Measurements from ENCODE around the gene CEP350. TPM values are rescaled to one million over a fixed set of nuclear protein-coding genes. Genes with fewer than 3 reads are reported as not detected.
"Not testable (repeated sequence)": the region's sequence is repeated elsewhere in the genome, so short reads cannot be mapped to it uniquely, and the experiment has no call there.

The CEP350 gene
- total and polyA plus RNA-seq, 2 donors from 2014 or later, result 2.8 to 46.5 TPM

DNA sequence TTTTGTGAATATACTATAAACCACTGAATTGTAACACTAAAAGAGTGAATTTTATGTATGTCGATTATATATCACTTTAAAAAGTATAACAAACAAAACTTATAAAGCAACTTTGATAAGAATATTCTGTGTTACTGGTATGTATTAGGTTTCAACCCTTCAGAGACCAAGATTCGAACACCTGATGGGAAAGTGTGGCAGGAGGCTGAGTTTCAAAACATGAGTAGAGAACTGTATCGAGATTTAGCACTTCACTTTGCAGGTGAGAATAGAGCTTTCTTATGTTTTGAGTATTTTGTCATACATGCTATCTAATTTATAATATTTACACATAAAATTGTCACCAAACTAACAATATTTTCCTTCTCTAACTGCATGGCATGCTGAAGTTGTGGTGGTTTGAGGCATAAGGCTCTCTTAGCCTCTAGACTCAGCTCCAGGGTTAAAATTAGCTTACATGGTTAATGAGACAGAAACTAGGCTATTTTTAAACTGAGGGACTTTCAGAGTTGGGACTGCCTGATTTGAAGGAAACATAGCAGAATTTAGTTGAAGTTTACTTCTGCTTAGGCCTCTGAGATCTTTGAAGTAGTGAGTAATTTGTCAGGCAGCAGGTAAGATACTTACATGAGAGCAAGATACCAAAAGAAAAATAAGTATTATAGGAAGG lies 48.6 kb downstream of the CEP350 start:
- H3K4me1 ChIP-seq (ENCODE audit: control insufficient read depth in 2 of 3, insufficient read depth in 2 of 3, low read depth in 1 of 3, low read length in 3 of 3), result no peaks in the 10 kb centered on the region
- no peak overlapping the region for H3K27ac ChIP-seq (ENCODE audit: low read depth in 2 of 2, low read length in 2 of 2)
- H3K36me3 ChIP-seq (ENCODE audit: control insufficient read depth in 2 of 3, insufficient read depth in 3 of 3, low read length in 3 of 3), result peaks cover 0 to 8% (median 5%) of the 10 kb centered on the region in 3 donors
- FAIRE-seq (no peak), DNase-seq (no peak)
- intact Hi-C loops (cut with DNase I), result no loop called here
- H3K4me3 ChIP-seq (ENCODE audit: low read length in 3 of 3), result no peak overlapping the region
- TF ChIP-seq, protein P1, sequence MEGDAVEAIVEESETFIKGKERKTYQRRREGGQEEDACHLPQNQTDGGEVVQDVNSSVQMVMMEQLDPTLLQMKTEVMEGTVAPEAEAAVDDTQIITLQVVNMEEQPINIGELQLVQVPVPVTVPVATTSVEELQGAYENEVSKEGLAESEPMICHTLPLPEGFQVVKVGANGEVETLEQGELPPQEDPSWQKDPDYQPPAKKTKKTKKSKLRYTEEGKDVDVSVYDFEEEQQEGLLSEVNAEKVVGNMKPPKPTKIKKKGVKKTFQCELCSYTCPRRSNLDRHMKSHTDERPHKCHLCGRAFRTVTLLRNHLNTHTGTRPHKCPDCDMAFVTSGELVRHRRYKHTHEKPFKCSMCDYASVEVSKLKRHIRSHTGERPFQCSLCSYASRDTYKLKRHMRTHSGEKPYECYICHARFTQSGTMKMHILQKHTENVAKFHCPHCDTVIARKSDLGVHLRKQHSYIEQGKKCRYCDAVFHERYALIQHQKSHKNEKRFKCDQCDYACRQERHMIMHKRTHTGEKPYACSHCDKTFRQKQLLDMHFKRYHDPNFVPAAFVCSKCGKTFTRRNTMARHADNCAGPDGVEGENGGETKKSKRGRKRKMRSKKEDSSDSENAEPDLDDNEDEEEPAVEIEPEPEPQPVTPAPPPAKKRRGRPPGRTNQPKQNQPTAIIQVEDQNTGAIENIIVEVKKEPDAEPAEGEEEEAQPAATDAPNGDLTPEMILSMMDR (IDR thresholded peaks at IDR 0.05; ENCODE audit: borderline replicate concordance, extremely low read depth, insufficient read depth), result no peak
- no peaks in the 10 kb centered on the region for H3K27me3 ChIP-seq (ENCODE audit: control insufficient read depth, insufficient read depth, low read length)
- no peaks in the 10 kb centered on the region for H3K9me3 ChIP-seq (ENCODE audit: control insufficient read depth in 2 of 3, insufficient read depth in 1 of 3, low read length in 3 of 3)
- H3K9ac ChIP-seq (ENCODE audit: low read length in 3 of 3), result no peak overlapping the region

DNA sequence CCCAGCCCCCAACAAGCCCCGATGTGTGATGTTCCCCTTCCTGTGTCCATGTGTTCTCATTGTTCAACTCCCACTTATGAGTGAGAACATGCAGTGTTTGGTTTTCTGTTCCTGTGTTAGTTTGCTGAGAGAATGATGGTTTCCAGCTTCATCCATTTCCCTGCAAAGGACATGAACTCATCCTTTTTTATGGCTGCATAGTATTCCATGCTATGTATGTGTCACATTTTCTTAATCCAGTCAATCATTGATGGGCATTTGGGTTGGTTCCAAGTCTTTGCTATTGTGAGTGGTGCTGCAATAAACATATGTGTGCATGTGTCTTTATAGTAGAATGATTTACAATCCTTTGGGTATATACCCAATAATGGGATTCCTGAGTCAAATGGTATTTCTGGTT lies 52.2 kb downstream of the CEP350 start:
- H3K4me3 ChIP-seq (ENCODE audit: low read length in 3 of 3); DNase-seq; H3K27ac ChIP-seq (ENCODE audit: low read depth in 2 of 2, low read length in 2 of 2); FAIRE-seq; H3K9ac ChIP-seq (ENCODE audit: low read length in 3 of 3); H3K4me1 ChIP-seq (ENCODE audit: control insufficient read depth in 2 of 3, insufficient read depth in 2 of 3, low read depth in 1 of 3, low read length in 3 of 3); intact Hi-C loops (cut with DNase I); H3K36me3 ChIP-seq (ENCODE audit: control insufficient read depth in 2 of 3, insufficient read depth in 3 of 3, low read length in 3 of 3); H3K27me3 ChIP-seq (ENCODE audit: control insufficient read depth, insufficient read depth, low read length); H3K9me3 ChIP-seq (ENCODE audit: control insufficient read depth in 2 of 3, insufficient read depth in 1 of 3, low read length in 3 of 3): not testable (repeated sequence)

DNA sequence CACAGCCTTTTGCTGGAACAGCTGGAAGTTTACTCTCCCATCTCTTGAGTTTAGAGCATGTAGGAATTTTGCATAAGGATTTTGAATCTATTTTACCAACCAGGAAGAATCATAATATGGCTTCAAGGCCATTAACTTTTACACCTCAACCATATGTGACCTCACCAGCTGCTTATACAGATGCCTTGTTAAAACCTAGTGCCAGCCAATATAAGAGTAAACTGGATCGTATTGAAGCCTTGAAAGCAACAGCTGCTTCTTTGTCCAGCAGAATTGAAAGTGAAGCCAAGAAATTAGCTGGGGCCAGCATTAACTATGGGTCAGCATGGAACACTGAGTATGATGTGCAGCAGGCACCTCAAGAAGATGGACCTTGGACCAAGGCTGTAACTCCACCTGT lies 65.4 kb downstream of the CEP350 start:
- Histone ChIP-seq H3K27ac (ENCODE audit: low read depth in 2 of 2, low read length in 2 of 2) (no peak overlapping the region), H3K4me3 (ENCODE audit: low read length in 3 of 3) (no peak overlapping the region), H3K36me3 (ENCODE audit: control insufficient read depth in 2 of 3, insufficient read depth in 3 of 3, low read length in 3 of 3) (peaks cover 4 to 42% (median 26%) of the 10 kb centered on the region in 3 donors), H3K9ac (ENCODE audit: low read length in 3 of 3) (no peak overlapping the region), H3K4me1 (ENCODE audit: control insufficient read depth in 2 of 3, insufficient read depth in 2 of 3, low read depth in 1 of 3, low read length in 3 of 3) (no peaks in the 10 kb centered on the region), H3K9me3 (ENCODE audit: control insufficient read depth in 2 of 3, insufficient read depth in 1 of 3, low read length in 3 of 3) (no peaks in the 10 kb centered on the region), H3K27me3 (ENCODE audit: control insufficient read depth, insufficient read depth, low read length) (no peaks in the 10 kb centered on the region)
- DNase-seq (no peak), FAIRE-seq (no peak)
- TF ChIP-seq, protein P1 (IDR thresholded peaks at IDR 0.05; ENCODE audit: borderline replicate concordance, extremely low read depth, insufficient read depth), result no peak
- intact Hi-C loops (cut with DNase I), result no loop called here

DNA sequence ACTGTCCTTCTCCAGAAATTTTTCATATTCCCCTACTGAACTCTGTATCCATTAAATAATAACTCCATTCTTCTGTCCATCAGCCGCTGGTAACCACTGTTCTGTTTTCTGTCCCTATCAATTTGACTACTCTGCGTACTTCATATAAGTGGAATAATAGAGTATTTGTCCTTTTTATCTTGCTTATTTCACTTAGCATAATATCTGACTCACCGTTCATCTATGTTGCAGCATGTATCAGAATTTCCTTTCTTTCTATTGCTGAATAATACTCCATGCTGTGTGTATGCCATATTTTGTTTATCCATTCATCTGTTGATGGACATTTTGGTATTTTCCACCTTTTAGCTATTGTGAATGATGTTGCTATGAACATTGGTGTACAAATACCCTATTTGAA lies 71.9 kb downstream of the CEP350 start:
- no peak overlapping the region for H3K4me3 ChIP-seq (ENCODE audit: low read length in 3 of 3)
- TF ChIP-seq, protein P1 (IDR thresholded peaks at IDR 0.05; ENCODE audit: borderline replicate concordance, extremely low read depth, insufficient read depth), result no peak
- H3K9ac ChIP-seq (ENCODE audit: low read length in 3 of 3), result no peak overlapping the region
- no peaks in the 10 kb centered on the region for H3K9me3 ChIP-seq (ENCODE audit: control insufficient read depth in 2 of 3, insufficient read depth in 1 of 3, low read length in 3 of 3)
- H3K27me3 ChIP-seq (ENCODE audit: control insufficient read depth, insufficient read depth, low read length), result no peaks in the 10 kb centered on the region
- H3K4me1 ChIP-seq (ENCODE audit: control insufficient read depth in 2 of 3, insufficient read depth in 2 of 3, low read depth in 1 of 3, low read length in 3 of 3), result no peaks in the 10 kb centered on the region
- H3K27ac ChIP-seq (ENCODE audit: low read depth in 2 of 2, low read length in 2 of 2), result no peak overlapping the region
- no peak for FAIRE-seq
- intact Hi-C loops (cut with DNase I), result no loop called here
- no peak for DNase-seq
- peaks cover 2 to 38% (median 18%) of the 10 kb centered on the region in 3 donors for H3K36me3 ChIP-seq (ENCODE audit: control insufficient read depth in 2 of 3, insufficient read depth in 3 of 3, low read length in 3 of 3)

Measured in kidney (tissue), 14 donors.